Measurements from ENCODE around the gene ELOVL5. TPM values are rescaled to one million over a fixed set of nuclear protein-coding genes. Genes with fewer than 3 reads are reported as not detected.

Gene ELOVL5
- total and polyA plus RNA-seq, 2 experiments from 2014 or later: 83.3 to 180 TPM

GRCh38 chr6:53394704-53395103 is 46.0 kb upstream of the ELOVL5 start (continued):
- no peak for TF ChIP-seq ZNF462 (CRISPR knock-in tag; IDR thresholded peaks at IDR 0.05)

- peaks cover 11% of the 10 kb centered on the region for H3K4me1 Mint-ChIP-seq
- Histone ChIP-seq H2AFZ (no peak overlapping the region), H3K4me2 (no peak overlapping the region), H3K9me2 (ENCODE audit: insufficient read depth) (no peaks in the 10 kb centered on the region), H3K79me2 (replicated peaks; ENCODE audit: insufficient read depth) (no peaks in the 10 kb centered on the region), H3K36me3 (ENCODE audit: insufficient read depth) (no peaks in the 10 kb centered on the region), H3K4me1 (ENCODE audit: insufficient read depth) (peaks cover 8% of the 10 kb centered on the region; the same call in 1 of the 2 replicates), H3F3A (replicated peaks; ENCODE audit: low read depth) (no peaks in the 10 kb centered on the region), H4K20me1 (replicated peaks; ENCODE audit: insufficient read depth) (no peaks in the 10 kb centered on the region), H3K27ac (ENCODE audit: low read depth) (no peak overlapping the region), H3K4me3 (no peak overlapping the region), H3K27me3 (ENCODE audit: insufficient read depth) (no peaks in the 10 kb centered on the region)
- no peak for ATAC-seq
- DNase-seq (ENCODE audit: low spot score): no peak
- no peaks in the 10 kb centered on the region for H3K27me3 Mint-ChIP-seq (ENCODE audit: insufficient read depth, low read depth, poor library complexity)
- no peaks in the 10 kb centered on the region for H3K36me3 Mint-ChIP-seq (ENCODE audit: low read depth)
- TF ChIP-seq CREB1 (CRISPR knock-in tag; IDR thresholded peaks at IDR 0.05; ENCODE audit: low read depth) (no peak), EZH2 (IDR thresholded peaks at IDR 0.05; ENCODE audit: low read depth, unreplicated experiment) (no peak), REST (IDR thresholded peaks at IDR 0.05; ENCODE audit: unreplicated experiment) (no peak), EZH2phosphoT487 (IDR thresholded peaks at IDR 0.05; ENCODE audit: unreplicated experiment) (no peak)
- H3K27ac Mint-ChIP-seq: no peak overlapping the region
- H3K4me3 Mint-ChIP-seq: no peak overlapping the region
- peaks cover 6% of the 10 kb centered on the region; the same call in 1 of the 3 replicates for H3K9me3 Mint-ChIP-seq
Observed at GRCh38 chr6:53391170-53391569, 42.4 kb upstream of the ELOVL5 start.

Measured in GM23338 (cell line).